Type B pancreatic cell (in vitro differentiated cells): Measurements from ENCODE around the gene STAG2. TPM values are rescaled to one million over a fixed set of nuclear protein-coding genes. Genes with fewer than 3 reads are reported as not detected.

Experiments
- DNase-seq: peaks from one replicate; pipeline ENCODE4 v3.0.0; 2021; ENCODE audit warnings: mixed read lengths; ENCODE audit not compliant: unreplicated experiment; ENCODE audit errors: extremely low spot score
- H3K27ac Mint-ChIP-seq: 2 replicates; pipeline ENCODE4 v1.8.0; 2021; ENCODE audit warnings: mild to moderate bottlenecking, mixed read lengths
- H3K27me3 Mint-ChIP-seq: 2 replicates; pipeline ENCODE4 v1.8.0; 2021; ENCODE audit warnings: mixed read lengths
- H3K36me3 Mint-ChIP-seq: 2 replicates; pipeline ENCODE4 v1.8.0; 2021; ENCODE audit warnings: mixed read lengths
- H3K4me1 Mint-ChIP-seq: one replicate; pipeline ENCODE4 v1.8.0; 2021; ENCODE audit warnings: mixed read lengths; ENCODE audit not compliant: unreplicated experiment
- H3K4me3 Mint-ChIP-seq: 2 replicates; pipeline ENCODE4 v1.8.0; 2021; ENCODE audit warnings: mild to moderate bottlenecking, mixed read lengths
- H3K9me3 Mint-ChIP-seq: 2 replicates; pipeline ENCODE4 v1.8.0; 2021; ENCODE audit warnings: mixed read lengths
- CTCF ChIP-seq: fragments of 200-600 bp; sonication (generic); conservative IDR thresholded peaks from 2 replicates; pipeline ENCODE4 v1.5.0; 2021; ENCODE audit warnings: antibody characterized with exemption, mild to moderate bottlenecking
- total RNA-seq: library from RNA; stranded (reverse); gene quantifications from 2 replicates; pipeline ENCODE4 v1.2.1, GENCODE V29; 2021; ENCODE audit warnings: low replicate concordance

Gene STAG2
- total RNA-seq, 1 donor from 2014 or later = 62.5 TPM

DNA sequence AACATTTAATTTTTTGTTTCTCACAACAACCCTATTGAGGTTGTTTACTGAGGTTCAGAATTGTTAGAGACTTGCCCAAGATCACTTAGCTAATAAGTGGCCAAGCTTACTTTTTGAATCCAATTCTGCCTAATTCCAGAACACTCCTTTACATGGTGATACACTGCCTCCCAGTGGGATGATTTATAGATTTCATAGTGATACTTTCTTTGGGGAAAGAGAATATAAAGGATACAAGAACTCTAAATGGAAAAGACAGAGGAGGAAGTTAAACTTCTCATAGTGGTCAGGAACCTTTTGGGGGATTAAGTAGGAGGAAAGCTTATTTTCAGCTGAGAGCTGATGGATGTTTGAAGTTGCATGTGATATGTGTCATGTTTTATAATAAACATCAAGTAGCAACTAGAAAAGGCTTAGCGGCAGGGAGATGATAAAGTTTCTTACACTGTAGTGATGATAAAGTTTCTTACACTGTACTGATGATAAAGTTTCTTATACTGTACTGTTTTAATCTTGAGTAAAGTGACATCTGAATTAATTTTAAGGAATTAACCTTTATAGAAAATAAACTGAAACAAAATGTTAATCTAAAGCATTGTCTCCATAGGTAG lies 15.3 kb downstream of the STAG2 start:
- Mint-ChIP-seq H3K27me3 (no peaks in the 10 kb centered on the region), H3K27ac (no peak overlapping the region), H3K4me3 (no peak overlapping the region), H3K9me3 (no peaks in the 10 kb centered on the region), H3K36me3 (no peaks in the 10 kb centered on the region), H3K4me1 (peaks cover 14% of the 10 kb centered on the region)
- no peak for DNase-seq
- TF ChIP-seq CTCF = peak; percentile 45

GRCh38 chrX:123983240-123983639 lies 21.7 kb downstream of the STAG2 start:
- H3K27ac Mint-ChIP-seq = no peak overlapping the region
- no peaks in the 10 kb centered on the region for H3K9me3 Mint-ChIP-seq
- no peaks in the 10 kb centered on the region for H3K36me3 Mint-ChIP-seq
- peaks cover 9% of the 10 kb centered on the region for H3K4me1 Mint-ChIP-seq
- no peaks in the 10 kb centered on the region for H3K27me3 Mint-ChIP-seq
- DNase-seq = no peak
- no peak for TF ChIP-seq CTCF
- no peak overlapping the region for H3K4me3 Mint-ChIP-seq

- Mint-ChIP-seq H3K9me3 (peaks cover 5% of the 10 kb centered on the region), H3K27me3 (no peaks in the 10 kb centered on the region), H3K36me3 (peaks cover 4% of the 10 kb centered on the region), H3K4me1 (peaks cover 5% of the 10 kb centered on the region), H3K27ac (no peak overlapping the region), H3K4me3 (no peak overlapping the region)
- no peak for DNase-seq
- no peak for TF ChIP-seq CTCF
These were observed 24.9 kb downstream of the STAG2 start for GRCh38 chrX:123986377-123986776.

- no peak for DNase-seq
- H3K4me1 Mint-ChIP-seq = peaks cover 5% of the 10 kb centered on the region
- H3K27ac Mint-ChIP-seq = peak overlapping the region; percentile 3
- H3K4me3 Mint-ChIP-seq = no peak overlapping the region
- no peak for TF ChIP-seq CTCF
- peaks cover 4% of the 10 kb centered on the region for H3K36me3 Mint-ChIP-seq
- H3K27me3 Mint-ChIP-seq = no peaks in the 10 kb centered on the region
- H3K9me3 Mint-ChIP-seq = peaks cover 5% of the 10 kb centered on the region
These were observed 27.1 kb downstream of the STAG2 start for GRCh38 chrX:123988423-123989111.

GRCh38 chrX:123989235-123989634 lies 27.7 kb downstream of the STAG2 start:
- TF ChIP-seq CTCF = no peak
- peaks cover 5% of the 10 kb centered on the region for H3K4me1 Mint-ChIP-seq
- no peak overlapping the region for H3K27ac Mint-ChIP-seq
- no peaks in the 10 kb centered on the region for H3K27me3 Mint-ChIP-seq
- H3K36me3 Mint-ChIP-seq = peaks cover 4% of the 10 kb centered on the region
- no peak for DNase-seq
- peaks cover 5% of the 10 kb centered on the region for H3K9me3 Mint-ChIP-seq
- H3K4me3 Mint-ChIP-seq = no peak overlapping the region
